ENCODE results near the gene UCN2.

DNA sequence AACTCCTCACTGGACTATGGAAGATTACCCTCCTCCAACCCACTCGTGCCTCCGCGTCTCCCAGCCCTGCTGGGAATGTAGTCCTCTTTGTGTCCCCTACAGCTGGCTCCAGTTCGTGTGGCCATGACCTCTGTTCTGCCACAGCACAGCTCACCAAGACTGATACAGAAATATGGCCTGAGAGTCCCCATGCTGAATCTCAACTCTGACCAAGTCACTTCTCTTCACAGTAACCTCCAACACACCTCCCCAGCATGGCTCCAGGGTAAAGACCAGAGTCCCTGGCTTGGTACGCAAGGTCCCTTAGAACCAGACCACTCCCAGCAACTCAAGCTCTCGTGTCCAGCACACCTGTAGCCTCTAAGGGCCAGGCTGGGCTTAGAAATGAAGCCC, 33.8 kb upstream of the UCN2 start:
- TF ChIP-seq POLR2A (IDR thresholded peaks at IDR 0.05; ENCODE audit: low read depth, low read length) (no peak), TAF1 (IDR thresholded peaks at IDR 0.05; ENCODE audit: low read depth, low read length) (no peak)

All from GM12891 (cell line).